GM12801 (cell line): ENCODE measurements around the gene BIN2.

Source experiments
- TF ChIP-seq, protein P1 (sequence below): IDR thresholded peaks from one replicate; pipeline ENCODE4 v1.5.1; 2011; ENCODE audit warnings: control low read depth; ENCODE audit not compliant: insufficient read length; ENCODE audit errors: extremely low read depth

Gene BIN2

DNA sequence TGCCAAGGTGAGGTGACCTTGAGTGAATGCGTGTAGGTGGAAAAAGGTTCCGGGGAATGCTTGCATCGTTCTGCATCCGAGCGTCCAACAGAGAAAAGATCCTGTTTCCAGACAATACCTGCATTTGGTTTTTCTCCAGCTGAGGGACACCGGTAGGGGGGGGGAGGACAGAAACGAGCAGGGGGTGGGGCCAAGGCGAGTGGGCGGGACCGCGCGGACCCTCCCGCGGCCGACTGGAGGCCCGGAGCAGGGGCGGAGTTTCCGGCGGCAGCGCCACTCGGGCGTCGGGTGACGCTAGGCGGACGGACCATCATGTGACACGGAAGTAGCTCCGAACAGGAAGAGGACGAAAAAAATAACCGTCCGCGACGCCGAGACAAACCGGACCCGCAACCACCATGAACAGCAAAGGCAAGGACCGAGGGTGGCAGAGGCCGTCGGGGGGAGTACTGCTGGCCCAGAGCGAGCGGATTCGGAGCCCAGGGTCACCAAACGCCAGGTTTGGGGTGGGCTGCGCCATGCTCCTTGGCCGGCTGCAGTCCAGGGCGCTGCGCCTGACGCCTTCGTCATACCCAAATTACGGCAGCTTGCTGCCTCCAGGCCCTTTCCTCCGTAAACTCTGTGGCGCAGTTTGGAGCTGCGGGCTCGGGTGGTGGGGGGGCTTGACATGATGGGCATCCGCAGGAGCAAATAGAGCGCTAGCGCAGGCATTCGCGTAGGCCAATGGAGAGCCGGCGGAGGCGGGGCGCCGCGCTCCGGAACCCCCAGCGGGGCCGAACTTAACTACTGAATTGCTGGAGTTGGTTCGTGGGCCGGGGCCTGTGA, 85.3 kb downstream of the BIN2 start, which contains the start of gene DAZAP2:
Gene DAZAP2, plus strand, starts transcription at position 317 of the 825 bp plus-strand sequence. Its CDS starts 82 bp downstream, at position 399.
- TF ChIP-seq, protein P1, sequence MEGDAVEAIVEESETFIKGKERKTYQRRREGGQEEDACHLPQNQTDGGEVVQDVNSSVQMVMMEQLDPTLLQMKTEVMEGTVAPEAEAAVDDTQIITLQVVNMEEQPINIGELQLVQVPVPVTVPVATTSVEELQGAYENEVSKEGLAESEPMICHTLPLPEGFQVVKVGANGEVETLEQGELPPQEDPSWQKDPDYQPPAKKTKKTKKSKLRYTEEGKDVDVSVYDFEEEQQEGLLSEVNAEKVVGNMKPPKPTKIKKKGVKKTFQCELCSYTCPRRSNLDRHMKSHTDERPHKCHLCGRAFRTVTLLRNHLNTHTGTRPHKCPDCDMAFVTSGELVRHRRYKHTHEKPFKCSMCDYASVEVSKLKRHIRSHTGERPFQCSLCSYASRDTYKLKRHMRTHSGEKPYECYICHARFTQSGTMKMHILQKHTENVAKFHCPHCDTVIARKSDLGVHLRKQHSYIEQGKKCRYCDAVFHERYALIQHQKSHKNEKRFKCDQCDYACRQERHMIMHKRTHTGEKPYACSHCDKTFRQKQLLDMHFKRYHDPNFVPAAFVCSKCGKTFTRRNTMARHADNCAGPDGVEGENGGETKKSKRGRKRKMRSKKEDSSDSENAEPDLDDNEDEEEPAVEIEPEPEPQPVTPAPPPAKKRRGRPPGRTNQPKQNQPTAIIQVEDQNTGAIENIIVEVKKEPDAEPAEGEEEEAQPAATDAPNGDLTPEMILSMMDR: no peak

DNA sequence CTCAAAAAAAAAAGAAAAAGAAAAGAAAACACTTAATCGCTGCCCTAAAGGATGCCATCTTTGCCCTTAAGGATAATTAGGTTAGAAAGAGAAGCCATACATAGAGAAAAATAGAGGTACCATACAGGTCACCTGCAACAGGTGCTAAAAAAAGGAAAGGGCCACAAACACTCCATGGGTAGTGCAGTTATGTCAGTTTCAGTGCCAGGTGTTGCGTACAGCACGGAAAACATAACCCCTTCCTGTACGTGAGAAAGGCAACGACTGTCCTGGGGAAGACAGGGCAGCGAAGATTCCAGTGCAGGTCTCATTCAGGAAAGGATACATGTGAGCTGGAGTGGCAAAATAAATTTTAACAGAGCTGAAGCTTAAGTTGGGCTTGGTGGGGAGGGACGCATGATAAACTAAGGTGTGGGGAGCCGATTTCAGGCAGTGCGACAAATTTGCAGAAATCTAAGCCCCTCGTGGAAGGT, 85.9 kb downstream of the BIN2 start:
- TF ChIP-seq, protein P1: no peak

DNA sequence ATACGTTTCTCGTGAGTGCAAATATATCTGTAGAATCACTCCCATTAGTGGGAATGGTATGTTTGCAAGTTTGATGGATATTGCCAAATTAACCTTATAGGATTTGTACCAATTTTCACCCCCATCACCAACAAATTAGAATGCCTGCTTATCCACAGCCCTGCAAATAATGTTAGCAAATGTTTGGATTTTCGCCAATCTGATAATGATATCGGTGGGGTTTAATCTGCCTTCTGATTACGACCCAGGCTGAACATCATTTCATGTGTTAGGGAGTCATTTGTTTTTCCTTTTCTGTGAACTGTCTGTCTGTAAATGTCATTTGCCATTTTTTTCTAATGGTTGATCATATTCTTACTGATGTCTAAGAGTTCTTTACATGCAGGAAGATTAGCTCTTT, 89.4 kb downstream of the BIN2 start:
- TF ChIP-seq, protein P1: no peak

DNA sequence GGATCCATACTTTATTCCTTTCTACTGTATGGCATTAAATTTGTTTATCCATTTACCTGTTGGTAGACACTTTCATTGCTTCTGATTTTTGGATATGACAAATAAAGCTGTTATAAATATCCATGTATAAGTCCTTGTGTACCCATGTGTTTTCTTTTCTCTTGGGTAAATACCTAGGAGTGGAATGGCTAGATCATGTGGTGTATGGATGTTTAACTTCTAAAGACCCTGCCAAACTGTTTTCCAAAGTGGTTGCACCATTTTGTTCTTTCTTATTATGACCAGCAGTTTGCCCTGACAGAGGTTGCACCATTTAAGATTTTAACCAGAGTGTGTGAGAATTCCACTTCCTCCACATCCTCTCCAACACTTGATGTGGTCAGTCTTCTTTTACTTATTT, 91.3 kb downstream of the BIN2 start:
- TF ChIP-seq, protein P1: no peak
